Dermis blood vessel endothelial cell (primary cell): ENCODE results near the gene CDCA5. TPM values are rescaled to one million over a fixed set of nuclear protein-coding genes. Genes with fewer than 3 reads are reported as not detected.
"Not testable (repeated sequence)": the region's sequence is repeated elsewhere in the genome, so short reads cannot be mapped to it uniquely, and the experiment has no call there.

Experiments
- DNase-seq: peaks from one replicate; pipeline ENCODE4 v3.0.0; 2010
- total RNA-seq: library from RNA; depleted of rRNA; stranded (reverse); fragments of >200 nt; gene quantifications from 2 replicates; pipeline ENCODE4 v1.2.3, GENCODE V29; 2014

Gene CDCA5
- total RNA-seq, 1 donor from 2014 or later: 4.4 TPM

DNA sequence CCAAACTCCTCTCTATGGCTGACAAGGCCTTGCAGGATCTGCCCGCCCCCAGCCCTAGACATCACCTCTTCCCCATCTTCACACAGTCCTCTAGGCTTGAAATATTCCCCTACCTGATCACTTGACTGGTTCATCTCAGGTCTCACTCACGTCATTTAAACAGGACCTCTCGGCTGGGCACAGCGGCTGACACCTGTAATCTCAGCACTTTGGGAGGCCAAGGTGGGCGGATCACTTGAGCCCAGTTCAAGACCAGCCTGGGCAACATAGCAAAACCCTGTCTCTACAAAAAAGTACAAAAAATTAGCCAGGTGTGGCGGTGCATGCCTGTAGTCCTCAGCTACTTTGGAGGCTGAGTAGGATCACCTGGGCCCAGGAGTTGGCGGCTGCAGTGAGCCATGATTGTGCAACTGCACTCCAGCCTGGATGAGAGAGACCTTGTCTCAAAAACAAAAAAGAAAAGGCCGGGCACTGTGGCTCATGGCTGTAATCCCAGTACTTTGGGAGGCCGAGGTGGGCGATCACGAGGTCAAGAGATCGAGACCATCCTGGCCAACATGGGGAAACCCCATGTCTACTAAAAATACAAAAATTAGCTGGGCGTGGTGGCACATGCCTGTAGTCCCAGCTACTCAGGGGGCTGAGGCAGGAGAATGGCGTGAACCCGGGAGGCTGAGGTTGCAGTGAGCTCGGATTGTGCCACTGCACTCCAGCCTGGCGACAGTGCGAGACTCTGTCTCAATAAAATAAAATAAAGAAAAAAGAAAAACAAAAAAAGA is 35.2 kb upstream of the CDCA5 start:
- not testable (repeated sequence) for DNase-seq

DNA sequence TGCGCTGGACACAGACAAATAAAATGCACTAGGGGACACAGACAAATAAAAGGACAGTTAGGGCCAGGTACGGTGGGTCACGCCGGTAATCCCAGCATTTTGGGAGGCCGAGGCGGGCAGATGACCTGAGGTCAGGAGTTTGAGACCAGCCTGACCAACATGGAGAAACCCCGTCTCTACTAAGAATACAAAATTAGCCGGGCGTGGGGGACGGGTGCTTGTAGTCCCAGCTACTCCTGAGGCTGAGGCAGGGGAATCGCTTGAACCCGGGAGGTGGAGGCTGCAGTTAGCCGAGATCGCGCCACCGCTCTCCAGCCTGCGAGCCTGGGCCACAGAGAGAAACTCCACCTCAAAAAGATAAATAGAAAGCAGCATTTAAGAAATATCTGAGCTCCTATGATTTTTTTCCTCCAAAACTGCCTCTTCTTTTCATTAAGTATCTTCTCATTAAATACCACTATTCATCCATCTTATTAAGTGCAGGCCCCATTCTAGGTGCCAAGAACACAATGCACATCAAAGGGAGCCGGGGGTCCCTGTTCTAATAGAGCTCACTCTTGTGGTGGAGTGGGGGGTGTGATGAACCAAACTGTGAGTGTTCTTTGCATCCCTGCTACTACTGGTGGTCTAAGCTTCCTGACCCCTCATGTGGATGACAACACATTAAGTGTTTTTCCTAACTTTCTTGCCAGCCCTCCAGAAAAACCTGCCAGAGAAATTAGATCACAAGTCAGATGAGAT is 34.4 kb upstream of the CDCA5 start:
- no peak for DNase-seq

DNA sequence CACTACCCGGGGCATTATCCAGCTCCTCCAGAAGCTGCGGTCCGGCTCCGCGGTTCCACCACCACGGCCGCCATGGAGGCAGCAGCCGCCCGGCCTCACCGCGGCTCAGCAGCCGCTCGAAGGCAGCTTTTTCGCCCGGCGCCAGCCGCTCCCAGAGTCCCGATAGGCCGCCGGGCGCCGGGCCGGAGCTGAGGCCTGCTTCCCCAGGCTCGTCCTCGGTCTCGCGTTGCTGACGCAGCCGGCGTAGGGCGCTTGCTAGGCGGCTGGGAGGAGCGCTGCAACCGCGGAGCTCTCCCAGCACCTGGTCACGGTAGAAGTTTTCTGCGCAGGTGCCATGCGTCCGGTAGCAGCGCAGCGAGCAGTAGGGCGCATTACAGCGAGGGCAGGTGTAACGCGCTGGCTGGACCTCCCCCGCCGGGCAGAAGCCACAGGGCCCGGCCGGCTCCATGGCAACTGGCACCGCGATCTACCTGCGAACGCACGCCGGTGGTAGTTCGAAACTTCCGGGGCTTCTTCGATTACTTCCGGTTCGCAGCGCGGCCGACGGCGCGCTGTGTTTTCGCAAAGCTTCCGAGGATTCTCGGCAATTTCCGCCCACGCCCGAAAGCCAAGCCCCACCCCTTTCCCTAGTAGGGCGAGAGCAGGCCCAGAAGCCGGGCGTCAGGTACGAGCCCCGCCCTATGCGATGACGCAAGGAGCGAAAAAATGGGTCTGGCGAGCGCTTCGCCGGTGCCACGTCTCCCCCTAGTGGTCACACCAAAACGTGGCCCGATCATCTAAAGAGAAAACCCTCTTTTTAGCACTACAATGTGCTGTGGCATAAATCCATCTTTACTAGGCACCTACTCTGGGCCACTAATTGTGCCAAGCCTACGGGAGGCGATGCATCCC is 33.6 kb upstream of the CDCA5 start, which contains the start of gene ZNHIT2:
Gene ZNHIT2 (minus strand): TSS at position 496 of the 891 bp plus-strand sequence. CDS start 48 bp downstream, at position 448.
- peak; percentile 99 for DNase-seq

DNA sequence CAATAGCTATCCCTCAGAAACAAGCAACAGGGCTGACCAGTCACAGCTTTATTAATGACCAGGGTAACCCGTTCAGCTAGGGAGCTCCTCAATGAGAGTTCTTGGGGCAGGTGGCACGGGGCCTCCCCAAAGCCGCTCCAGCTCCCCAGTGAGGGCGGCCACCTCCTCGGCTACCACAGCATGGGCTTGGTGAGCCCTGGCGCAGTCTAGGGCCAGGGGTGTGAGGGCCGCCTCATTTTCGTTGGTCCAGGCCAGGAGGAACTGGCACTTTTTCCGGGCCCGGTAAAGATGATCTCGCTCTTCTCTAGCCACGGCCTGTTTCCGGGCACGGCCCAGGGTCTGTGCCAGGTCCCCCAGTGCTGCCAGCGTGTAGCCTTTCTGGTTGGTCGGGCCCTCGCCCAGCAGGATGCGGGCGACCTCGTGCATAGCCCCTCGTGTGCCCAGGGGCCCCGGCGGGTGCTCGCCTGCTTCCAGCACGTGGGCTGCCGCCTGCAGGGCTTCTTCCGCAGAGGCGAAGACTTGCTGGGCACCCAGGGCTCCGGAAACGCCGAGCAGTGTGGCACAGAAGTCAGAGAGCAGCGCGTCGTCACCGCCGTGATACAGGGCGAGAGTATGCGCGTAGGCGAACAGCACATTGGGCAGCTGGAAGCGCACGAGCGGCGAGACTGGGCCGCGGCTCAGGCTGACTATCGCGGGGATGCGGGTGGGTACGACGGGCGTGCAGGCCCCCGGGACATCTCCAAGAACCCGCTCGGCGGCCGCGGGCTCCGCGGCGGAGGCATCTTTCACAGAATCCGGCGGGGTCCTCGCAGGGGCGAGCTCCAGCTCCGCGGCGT is 32.7 kb upstream of the CDCA5 start:
- peak; percentile 60 for DNase-seq

DNA sequence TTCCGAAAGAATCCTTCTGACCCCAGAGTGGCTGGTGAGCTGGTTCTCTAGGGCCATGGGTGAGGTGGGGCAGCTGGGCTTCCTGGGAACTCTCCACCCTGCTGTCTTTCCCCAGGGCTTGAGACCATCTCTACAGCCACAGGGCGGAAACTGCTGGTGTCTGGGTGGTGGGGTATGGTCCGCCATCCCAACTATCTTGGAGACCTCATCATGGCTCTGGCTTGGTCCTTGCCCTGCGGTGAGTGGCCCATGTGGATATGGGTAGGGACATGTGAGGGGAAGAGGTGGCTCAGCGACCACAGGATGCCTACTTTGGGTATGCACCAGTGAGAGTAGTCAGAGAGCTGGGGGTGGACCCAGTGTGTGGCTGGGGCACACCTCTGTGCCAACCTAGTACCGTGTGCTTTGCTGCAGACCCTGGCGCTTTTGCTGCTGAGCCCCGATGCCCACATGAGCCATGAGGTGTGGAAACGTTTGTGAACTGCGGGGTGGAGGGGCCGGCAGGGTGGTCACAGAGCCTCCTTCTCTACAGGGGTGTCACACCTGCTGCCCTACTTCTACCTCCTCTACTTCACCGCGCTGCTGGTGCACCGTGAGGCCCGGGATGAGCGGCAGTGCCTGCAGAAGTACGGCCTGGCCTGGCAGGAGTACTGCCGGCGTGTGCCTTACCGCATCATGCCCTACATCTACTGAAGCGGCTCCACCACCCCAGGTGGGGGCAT is 31.7 kb upstream of the CDCA5 start:
- no peak for DNase-seq

DNA sequence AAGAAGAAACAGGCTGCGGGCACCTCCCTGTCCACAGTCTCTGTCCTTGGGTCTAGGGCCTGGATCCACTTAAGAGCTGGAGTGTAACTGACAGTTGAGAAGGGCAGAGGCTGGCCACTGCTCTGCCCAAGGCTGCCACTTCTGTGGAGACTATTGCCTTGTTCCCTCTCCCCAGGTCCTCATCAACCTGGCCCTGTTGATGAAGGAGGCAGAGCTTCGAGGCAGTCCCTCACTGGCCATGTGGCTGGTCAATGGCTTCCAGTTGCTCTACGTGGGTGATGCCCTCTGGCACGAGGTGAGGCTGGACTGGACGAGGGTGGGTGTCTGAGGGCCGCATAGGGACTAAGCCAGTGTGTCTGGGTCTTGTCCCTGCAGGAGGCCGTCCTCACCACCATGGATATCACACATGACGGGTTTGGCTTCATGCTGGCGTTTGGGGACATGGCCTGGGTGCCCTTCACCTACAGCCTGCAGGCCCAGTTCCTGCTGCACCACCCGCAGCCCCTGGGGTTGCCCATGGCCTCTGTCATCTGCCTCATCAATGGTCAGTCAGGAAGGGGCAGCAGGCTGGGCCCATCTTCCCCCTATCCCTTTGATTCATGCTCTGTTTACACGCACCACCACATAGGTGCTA is 30.8 kb upstream of the CDCA5 start:
- DNase-seq: no peak

DNA sequence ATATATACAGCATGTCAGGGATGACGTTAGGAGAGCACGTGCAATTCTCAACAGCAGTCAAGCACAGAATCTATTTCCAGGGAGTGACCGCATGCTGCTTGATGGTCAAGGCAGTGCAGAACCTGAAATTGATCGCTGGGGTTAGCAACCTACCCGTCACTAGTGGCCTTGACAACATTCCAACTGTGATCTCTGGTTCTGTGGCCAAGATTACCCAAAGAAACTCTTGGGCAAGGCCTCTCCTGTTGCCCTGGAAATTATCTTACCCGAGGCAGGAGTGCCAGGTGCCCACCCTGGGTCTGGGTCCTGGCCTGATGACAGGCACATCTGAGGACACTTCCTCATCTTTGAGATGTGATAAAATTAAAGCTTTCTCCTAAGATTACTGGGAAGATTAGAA is 30.0 kb upstream of the CDCA5 start:
- no peak for DNase-seq

DNA sequence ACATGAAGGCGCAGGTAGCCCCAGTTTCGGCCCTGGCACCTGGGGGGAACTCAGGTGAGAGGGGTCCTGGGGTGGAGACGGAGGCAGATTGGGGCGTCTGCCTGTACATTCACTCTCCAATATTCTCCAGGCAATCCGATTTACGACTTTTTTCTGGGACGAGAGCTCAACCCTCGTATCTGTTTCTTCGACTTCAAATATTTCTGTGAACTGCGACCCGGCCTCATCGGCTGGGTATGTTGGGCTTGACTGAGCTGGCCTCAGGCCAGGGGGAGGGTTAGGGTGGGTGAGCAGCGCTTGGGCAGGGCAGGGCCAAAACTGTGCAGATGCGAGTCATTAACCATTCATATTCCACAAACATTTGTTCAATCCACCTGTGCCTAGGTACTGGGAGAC is 29.5 kb upstream of the CDCA5 start:
- DNase-seq: no peak

DNA sequence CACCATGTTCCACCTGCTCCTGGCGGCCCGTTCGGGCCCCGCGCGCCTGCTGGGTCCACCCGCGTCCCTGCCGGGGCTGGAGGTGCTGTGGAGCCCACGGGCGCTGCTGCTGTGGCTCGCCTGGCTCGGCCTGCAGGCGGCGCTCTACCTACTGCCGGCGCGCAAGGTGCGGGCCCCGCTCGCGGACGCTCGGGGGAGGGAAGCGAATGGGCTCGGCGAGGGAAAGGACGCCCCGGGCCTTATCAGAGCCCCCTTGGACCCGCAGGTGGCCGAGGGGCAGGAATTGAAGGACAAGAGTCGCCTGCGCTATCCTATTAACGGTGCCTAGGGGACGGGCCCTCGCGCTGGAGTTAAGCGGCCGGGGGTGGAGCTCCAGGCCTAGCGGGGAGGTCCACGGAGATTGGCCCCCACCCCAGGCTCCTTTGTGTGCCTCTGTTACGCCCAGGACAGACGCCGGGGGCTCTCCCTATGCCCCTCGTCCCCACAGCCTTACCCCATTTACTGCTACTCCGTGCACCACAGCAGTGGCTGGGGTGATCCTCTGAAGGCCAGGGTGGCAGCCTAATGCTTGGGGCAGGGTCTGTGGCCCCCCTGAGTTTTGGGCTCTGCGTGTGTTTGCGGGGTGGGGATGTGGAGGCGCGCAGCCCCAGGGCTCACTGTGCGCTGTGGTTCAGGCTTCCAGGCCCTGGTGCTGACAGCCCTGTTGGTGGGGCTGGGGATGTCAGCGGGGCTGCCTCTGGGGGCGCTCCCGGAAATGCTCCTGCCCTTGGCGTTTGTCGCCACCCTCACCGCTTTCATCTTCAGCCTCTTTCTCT is 28.9 kb upstream of the CDCA5 start:
- DNase-seq: peak; percentile 71

DNA sequence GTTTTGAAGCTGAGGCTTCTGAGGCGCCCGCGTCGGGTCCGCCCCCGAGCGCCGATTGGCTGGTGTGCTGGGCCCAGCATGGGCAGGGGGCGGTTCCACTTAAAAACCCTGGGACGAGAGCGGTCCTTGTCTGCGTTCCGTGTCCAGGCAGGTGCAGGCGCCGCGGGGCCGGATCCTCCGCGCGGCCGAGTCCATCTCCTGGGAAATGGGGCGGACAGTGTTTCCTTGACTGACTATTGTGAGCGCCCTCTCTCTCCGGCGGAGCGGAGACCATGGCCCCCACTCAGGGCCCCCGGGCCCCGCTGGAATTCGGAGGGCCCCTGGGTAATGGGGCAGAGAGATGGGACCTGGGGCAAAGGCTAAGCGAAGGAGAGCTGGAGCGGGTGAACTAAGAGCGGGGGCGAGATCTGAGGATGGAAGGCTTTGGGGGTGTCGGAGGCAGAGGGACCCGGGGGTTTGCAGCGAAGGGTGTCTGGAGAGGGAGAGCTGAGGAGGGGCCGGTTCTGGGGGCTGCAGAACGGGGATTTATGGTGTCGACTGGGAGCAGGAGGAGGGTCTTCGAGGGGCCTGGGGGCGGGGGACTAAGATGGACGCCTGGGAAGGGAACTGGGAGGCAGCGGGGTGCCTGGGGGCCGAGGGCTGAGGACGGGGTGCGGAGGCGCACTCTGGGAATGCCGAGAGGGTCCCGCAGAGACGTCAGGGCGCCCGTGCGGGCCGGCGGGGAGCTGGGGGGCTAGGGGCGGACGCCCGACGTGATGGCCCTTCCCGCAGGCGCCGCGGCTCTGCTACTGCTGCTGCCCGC is 28.1 kb upstream of the CDCA5 start, which contains the start of gene TM7SF2:
Gene TM7SF2 (plus strand): TSS at position 129 of the 802 bp plus-strand sequence. CDS start 144 bp downstream, at position 273.
- DNase-seq: peak; percentile 94

DNA sequence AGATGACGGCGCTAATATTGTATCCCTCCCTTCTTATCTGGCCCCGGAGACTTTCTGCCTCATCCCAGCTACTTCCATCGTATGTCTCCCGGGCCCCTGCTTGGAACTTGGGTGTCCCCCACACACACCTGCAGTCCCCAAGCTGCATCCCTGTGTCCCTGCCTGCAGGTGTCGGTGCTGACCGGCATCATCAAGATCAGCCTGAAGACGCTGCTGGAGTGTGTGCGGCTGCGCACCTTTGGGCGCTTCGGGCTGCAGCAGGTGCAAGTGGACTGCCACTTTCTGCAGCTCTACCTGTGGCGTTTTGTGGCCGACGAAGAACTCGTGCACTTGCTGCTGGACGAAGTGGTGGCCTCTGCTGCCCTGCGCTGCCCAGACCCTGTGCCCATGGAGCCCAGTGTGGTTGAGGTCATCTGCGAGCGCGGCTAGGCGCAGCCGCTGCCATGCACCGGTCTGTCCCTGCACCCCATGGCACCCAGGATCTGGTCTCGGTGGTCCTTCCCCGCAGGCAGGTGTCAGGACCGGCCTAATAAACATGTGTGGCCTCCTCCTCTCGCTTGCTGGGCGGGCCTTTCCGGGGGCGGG is 27.4 kb upstream of the CDCA5 start:
- no peak for DNase-seq

DNA sequence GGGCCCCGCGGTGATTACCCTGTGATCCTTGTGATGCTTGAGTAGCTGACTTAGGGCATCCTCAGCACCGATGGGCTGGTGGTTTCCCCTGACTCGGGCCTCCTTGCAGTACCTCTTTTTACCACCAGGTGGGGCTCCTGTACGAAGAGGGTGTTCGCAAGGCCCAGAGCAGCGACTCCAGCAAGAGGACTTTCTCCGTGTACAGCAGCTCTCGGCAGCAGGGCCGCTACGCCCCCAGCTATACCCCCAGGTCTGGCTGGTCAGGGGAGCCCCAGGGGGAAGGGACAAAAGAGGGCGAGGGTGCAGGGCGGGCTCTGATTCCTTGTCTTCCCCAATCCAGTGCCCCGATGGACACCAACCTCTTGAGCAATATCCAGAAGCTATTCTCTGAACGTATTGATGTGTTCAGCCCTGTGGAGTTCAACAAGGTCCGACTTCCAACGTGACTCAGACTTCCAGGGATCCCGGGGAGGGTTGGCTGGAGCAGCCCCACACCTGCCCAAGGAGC is 26.6 kb upstream of the CDCA5 start:
- DNase-seq: peak; percentile 89

DNA sequence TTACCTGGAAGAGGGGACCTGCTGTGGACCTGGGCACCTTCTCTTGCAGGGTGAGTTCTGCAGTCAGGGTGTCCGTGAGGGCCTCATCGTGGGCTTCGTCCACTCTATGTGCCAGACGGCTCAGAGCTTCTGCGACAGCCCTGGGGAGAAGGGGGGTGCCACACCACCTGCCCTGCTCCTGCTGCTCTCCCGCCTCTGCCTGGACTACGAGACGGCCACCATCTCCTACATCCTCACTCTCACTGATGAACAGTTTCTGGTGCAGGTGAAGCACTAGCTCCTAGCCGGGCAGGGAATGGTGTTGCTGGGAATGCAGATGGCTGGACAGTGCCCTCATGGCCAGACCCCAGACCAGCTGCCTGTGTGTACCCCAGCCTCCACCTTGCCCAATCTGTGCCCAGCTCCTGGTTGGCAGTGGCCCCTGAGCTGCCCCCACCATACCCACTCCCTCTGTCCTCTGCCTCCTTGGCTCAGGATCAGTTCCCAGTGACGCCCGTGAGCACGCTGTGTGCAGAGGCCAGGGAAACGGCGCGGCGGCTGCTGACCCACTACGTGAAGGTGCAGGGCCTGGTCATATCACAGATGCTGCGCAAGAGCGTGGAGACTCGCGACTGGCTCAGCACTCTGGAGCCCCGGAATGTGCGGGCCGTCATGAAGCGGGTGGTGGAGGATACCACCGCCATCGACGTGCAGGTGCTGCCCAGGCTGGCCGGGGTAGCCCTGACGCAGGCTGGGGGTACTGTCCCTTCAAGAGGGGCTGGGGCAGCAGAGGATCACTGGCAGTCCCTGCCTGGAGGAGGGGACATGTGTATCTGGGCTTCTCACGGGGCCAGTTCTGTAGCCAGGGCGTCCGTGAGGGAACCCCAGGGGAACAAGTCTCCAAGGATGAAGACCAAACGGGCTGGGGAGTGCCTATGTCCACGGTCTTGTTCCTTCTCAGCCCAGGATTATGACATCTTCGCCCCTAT is 25.7 kb upstream of the CDCA5 start:
- no peak for DNase-seq

DNA sequence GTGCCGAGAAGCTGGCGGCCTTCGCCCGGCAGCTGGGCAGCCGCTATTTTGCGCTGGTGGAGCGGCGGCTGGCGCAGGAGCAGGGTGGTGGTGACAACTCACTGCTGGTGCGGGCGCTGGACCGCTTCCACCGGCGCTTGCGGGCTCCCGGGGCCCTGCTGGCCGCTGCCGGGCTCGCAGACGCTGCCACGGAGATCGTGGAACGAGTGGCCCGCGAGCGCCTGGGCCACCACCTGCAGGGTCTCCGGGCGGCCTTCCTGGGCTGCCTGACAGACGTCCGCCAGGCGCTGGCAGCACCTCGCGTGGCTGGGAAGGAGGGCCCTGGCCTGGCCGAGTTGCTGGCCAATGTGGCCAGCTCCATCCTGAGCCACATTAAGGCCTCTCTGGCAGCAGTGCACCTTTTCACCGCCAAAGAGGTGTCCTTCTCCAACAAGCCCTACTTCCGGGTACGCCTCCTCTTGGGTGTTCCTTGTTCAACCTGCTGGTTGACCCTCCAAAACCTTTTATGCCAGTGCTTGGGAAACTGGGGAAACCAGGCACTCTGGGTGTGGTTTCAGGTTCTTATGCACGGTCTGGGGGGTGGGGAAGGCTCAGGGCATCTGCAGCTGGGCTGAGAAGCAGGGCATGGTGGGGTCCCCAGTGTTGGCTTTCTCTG is 24.8 kb upstream of the CDCA5 start:
- DNase-seq: no peak

DNA sequence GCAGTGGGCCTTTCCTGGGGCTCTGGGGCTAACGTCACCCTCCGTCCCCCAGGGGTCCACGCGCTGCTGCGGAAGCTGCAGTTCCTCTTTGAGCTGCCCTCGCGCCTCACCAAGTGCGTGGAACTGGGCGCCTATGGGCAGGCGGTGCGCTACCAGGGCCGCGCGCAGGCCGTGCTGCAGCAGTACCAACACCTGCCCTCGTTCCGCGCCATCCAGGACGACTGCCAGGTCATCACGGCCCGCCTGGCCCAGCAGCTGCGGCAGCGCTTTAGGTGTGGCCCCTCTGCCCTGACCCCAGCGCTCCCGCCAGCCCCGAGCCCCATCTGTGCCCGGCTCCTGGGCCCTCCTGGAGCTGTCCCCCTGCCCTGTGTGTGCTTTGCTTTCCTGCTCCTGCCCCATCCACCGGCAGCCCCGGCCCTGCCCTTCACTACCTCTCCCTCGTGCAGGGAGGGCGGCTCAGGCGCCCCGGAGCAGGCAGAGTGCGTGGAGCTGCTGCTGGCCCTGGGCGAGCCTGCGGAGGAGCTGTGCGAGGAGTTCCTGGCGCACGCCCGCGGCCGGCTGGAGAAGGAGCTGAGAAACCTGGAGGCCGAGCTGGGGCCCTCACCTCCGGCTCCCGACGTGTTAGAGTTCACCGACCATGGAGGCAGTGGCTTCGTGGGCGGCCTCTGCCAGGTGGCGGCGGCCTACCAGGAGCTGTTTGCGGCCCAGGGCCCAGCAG is 24.1 kb upstream of the CDCA5 start:
- no peak for DNase-seq

DNA sequence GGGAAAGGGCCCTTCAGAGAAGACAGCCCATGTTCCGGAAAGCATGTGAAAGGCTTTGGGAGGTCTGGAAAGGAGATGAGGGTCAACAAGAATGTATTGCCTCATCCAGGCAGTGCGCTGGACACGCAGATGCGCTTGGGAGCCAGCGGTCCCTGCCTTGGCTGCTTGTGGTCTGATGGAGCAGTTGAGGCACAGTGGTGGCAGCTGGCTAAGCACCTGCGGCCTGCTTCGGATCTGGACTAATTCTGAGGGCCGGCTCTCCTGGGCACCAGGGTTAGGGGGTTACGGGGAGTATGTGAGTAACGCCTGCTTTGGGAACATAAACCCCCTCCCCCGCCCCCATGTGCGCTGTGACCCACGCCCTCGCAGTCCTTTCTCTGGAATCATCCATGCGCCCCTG is 23.2 kb upstream of the CDCA5 start:
- DNase-seq: no peak
